ENCODE measurements around the gene DKC1.

DKC1 gene

GRCh38 chrX:154799556-154800348 is 37.1 kb downstream of the DKC1 start (continued):
- TF ChIP-seq ZNF37A (tag by site-specific recombination; IDR thresholded peaks at IDR 0.05) (no peak), ZFHX2 (tag by site-specific recombination; conservative IDR thresholded peaks at IDR 0.05) (peak; percentile 91), ZNF311 (tag by site-specific recombination; IDR thresholded peaks at IDR 0.05; ENCODE audit: borderline replicate concordance) (no peak)

- Histone ChIP-seq H3K4me1 (ENCODE audit: control insufficient read depth, insufficient read depth, low read length) (peaks cover 18% of the 10 kb centered on the region), H3K4me3 (ENCODE audit: low read depth, low read length) (no peak overlapping the region), H3K9me3 (ENCODE audit: control insufficient read depth, insufficient read depth, low read depth, low read length) (no peaks in the 10 kb centered on the region), H3K27ac (ENCODE audit: extremely low read depth, low read depth, low read length) (peak overlapping the region; percentile 32; the same call in 1 of the 2 replicates), H3K36me3 (ENCODE audit: control insufficient read depth in 2 of 2, insufficient read depth in 1 of 2, low read length in 2 of 2) (no peaks in the 10 kb centered on the region)
- CTCF ChIA-PET = interaction anchor here (0.6 kb wide), 1 partner anchor 24 kb away, joined by 3 read pairs; no protein-coding TSS in a partner anchor
- POLR2A ChIA-PET = interaction anchor here (1.4 to 2.0 kb wide), 2 partner anchors 24 to 38 kb away, joined by 3 to 6 read pairs; partner anchors contain the start of gene DKC1
- TF ChIP-seq FEZF1 (tag by site-specific recombination; IDR thresholded peaks at IDR 0.05) = peak; percentile 25
- TF ChIP-seq ZNF571 (tag by site-specific recombination; IDR thresholded peaks at IDR 0.05) = no peak
Observed at GRCh38 chrX:154800478-154801210, 38.0 kb downstream of the DKC1 start.

- Histone ChIP-seq H3K4me1 (ENCODE audit: control insufficient read depth, insufficient read depth, low read length) (peaks cover 18% of the 10 kb centered on the region), H3K27ac (ENCODE audit: extremely low read depth, low read depth, low read length) (no peak overlapping the region), H3K9me3 (ENCODE audit: control insufficient read depth, insufficient read depth, low read depth, low read length) (no peaks in the 10 kb centered on the region), H3K4me3 (ENCODE audit: low read depth, low read length) (no peak overlapping the region), H3K36me3 (ENCODE audit: control insufficient read depth in 2 of 2, insufficient read depth in 1 of 2, low read length in 2 of 2) (no peaks in the 10 kb centered on the region)
- TF ChIP-seq ZNF394 (tag by site-specific recombination; IDR thresholded peaks at IDR 0.05; ENCODE audit: borderline replicate concordance) (no peak), PRDM1 (tag by site-specific recombination; IDR thresholded peaks at IDR 0.05) (no peak), SCRT2 (tag by site-specific recombination; IDR thresholded peaks at IDR 0.05) (peak; percentile 64), ZNF600 (tag by site-specific recombination; IDR thresholded peaks at IDR 0.05) (peak; percentile 58)
- CTCF ChIA-PET = interaction anchor here (0.7 kb wide), 1 partner anchor 10 kb away, joined by 3 read pairs; no protein-coding TSS in a partner anchor
- POLR2A ChIA-PET = no interaction called here
Observed at GRCh38 chrX:154802947-154803346, 40.3 kb downstream of the DKC1 start.

GRCh38 chrX:154804261-154804956 is 41.7 kb downstream of the DKC1 start:
- H3K9me3 ChIP-seq (ENCODE audit: control insufficient read depth, insufficient read depth, low read depth, low read length) = no peaks in the 10 kb centered on the region
- H3K4me3 ChIP-seq (ENCODE audit: low read depth, low read length) = peak overlapping the region; percentile 71
- H3K4me1 ChIP-seq (ENCODE audit: control insufficient read depth, insufficient read depth, low read length) = peaks cover 16% of the 10 kb centered on the region
- TF ChIP-seq PATZ1 (tag by site-specific recombination; IDR thresholded peaks at IDR 0.05) (no peak), ZNF600 (tag by site-specific recombination; IDR thresholded peaks at IDR 0.05) (no peak), HIC1 (tag by site-specific recombination; IDR thresholded peaks at IDR 0.05) (no peak), ZBTB20 (tag by site-specific recombination; IDR thresholded peaks at IDR 0.05) (peak; percentile 84), ZNF335 (tag by site-specific recombination; conservative IDR thresholded peaks at IDR 0.05) (peak; percentile 72; the same call in 1 of the 2 replicates)
- ChIA-PET POLR2A (interaction anchor here (1.3 kb wide), 1 partner anchor 41 kb away, joined by 14 read pairs; the partner anchor contains the start of gene DKC1), CTCF (interaction anchor here (0.7 to 1.0 kb wide), 2 partner anchors 19 to 56 kb away, joined by 3 read pairs; no protein-coding TSS in a partner anchor)
- H3K36me3 ChIP-seq (ENCODE audit: control insufficient read depth in 2 of 2, insufficient read depth in 1 of 2, low read length in 2 of 2) = no peaks in the 10 kb centered on the region
- peak overlapping the region; percentile 63; the same call in 1 of the 2 replicates for H3K27ac ChIP-seq (ENCODE audit: extremely low read depth, low read depth, low read length)
